Epithelial cell of esophagus (primary cell): ENCODE data around the gene TRPM5.

Experiments
- DNase-seq: peaks from one replicate; pipeline ENCODE4 v3.0.0; 2010; ENCODE audit warnings: low read depth
- H3K4me3 ChIP-seq: 2 replicates; pipeline ENCODE4 v1.5.1; 2011; ENCODE audit warnings: mild to moderate bottlenecking, low read length, control low read depth
- TF ChIP-seq, protein P1 (sequence below): IDR thresholded peaks from 2 replicates; pipeline ENCODE4 v1.5.1; 2011; ENCODE audit warnings: low read depth, mild to moderate bottlenecking, low read length, control low read depth, inconsistent platforms; ENCODE audit not compliant: insufficient read depth; ENCODE audit errors: missing control alignments

Gene TRPM5

DNA sequence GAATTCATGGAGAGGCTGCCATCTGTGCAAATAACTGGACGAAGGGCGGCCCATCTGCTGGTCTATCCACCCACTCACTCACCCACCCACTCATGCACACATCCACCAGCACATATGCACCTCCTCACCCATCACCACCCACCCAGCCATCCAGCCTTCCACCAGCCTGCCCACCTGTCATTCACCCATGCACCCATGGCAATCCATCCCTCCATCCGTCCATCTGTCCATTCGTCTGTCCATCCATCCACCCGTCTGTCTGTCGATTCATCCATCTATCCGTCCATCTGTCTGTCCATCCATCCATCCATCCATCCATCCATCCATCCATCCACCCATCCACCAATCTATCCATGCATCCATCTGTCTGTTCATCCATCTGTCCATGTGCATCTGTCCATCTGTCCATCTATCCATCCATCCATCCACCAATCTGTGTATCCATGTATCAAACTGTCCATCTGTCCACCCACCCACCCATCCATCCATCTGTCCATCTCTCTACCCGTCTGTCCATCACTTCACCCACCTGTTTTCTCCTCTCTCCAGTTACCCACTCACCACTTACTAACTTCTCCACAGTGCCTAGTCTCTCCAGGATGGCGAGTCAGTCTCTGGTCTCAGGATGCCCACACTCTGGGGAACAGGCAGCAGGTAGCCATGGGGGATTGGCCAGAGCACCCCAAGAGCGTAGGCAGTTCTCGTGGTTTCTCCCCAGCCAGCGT is 8.9 kb downstream of the TRPM5 start:
- H3K4me3 ChIP-seq: no peak overlapping the region
- TF ChIP-seq, protein P1, sequence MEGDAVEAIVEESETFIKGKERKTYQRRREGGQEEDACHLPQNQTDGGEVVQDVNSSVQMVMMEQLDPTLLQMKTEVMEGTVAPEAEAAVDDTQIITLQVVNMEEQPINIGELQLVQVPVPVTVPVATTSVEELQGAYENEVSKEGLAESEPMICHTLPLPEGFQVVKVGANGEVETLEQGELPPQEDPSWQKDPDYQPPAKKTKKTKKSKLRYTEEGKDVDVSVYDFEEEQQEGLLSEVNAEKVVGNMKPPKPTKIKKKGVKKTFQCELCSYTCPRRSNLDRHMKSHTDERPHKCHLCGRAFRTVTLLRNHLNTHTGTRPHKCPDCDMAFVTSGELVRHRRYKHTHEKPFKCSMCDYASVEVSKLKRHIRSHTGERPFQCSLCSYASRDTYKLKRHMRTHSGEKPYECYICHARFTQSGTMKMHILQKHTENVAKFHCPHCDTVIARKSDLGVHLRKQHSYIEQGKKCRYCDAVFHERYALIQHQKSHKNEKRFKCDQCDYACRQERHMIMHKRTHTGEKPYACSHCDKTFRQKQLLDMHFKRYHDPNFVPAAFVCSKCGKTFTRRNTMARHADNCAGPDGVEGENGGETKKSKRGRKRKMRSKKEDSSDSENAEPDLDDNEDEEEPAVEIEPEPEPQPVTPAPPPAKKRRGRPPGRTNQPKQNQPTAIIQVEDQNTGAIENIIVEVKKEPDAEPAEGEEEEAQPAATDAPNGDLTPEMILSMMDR: no peak
- DNase-seq: no peak

DNA sequence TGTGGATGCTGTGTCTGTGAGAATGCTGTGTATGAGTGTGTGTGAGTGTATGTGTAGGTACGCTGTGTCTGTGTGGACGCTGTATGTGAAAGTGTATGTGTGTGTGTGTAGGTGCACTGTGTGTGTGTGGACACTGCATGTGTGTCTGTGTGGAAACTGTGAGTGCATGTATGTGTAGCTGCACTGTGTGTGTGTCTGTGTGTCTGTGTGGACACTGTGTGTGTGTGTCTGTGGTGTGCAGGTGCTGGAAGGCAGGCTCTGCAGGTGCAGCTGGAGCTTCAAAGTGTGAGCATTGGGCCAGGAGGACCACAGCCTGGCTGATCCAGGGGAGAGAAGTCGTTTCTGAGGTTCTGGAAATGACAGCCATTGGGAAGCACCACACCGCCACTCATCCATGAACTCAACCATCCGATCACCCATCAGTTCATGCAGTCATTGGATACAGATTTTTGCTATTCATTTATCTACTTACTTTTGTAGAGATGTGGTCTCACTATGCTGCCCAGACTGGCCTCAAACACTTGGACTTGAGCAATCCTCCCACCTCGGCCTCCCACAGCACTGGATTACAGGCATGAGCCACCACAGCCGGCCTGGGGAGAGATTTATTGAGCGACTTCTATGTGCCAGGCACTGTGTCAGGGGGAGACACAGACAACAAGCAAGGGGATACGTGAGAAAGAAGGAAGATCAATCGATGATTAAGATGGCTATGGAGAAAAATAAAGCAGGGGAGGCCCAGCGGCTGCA is 9.6 kb downstream of the TRPM5 start:
- TF ChIP-seq, protein P1: no peak
- H3K4me3 ChIP-seq: no peak overlapping the region
- DNase-seq: no peak

- no peak overlapping the region for H3K4me3 ChIP-seq
- DNase-seq: no peak
- TF ChIP-seq, protein P1: no peak
Measured at GRCh38 chr11:2434008-2434407, 10.3 kb downstream of the TRPM5 start.

GRCh38 chr11:2433106-2433925 is 11.0 kb downstream of the TRPM5 start:
- TF ChIP-seq, protein P1: no peak
- DNase-seq: no peak
- H3K4me3 ChIP-seq: no peak overlapping the region

DNA sequence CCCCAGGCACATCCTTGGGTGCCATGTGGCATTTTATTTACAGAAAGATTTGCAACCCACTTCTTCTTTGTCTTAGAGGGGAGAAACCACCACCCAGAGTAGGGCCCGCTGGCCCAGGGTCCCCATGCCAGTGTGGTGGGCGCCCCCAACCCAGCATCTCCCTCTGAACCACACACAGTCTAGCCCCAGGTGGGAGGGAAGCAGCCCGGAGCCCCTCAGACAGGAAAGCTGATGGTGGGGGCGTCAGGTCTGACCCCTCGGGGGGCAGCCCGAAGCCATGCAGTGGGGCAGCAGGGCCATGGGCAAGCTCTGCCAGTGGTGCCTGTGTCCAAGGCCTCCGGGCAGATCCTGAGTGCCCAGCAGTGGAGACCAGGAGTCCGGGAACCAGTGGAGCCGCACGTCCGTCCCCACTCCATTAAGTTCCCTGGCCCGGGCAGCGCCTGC is 11.7 kb downstream of the TRPM5 start:
- no peak for DNase-seq
- TF ChIP-seq, protein P1: no peak
- no peak overlapping the region for H3K4me3 ChIP-seq

GRCh38 chr11:2432171-2432621 is 12.1 kb downstream of the TRPM5 start:
- no peak overlapping the region for H3K4me3 ChIP-seq
- TF ChIP-seq, protein P1: no peak
- no peak for DNase-seq
